AG04449 (cell line): ENCODE measurements around the gene PDGFD.

ENCODE experiments used
- CTCF ChIA-PET: fragments of 350-600 bp; formaldehyde crosslinking; extraction: SDS; loops from one replicate; lab custom pipeline; 2021; ENCODE audit warnings: antibody characterized with exemption; lab: Yijun Ruan, JAX
- POLR2A ChIA-PET: fragments of 400-600, 350-600 bp; formaldehyde crosslinking; extraction: SDS; loops from one replicate; lab custom pipeline; 2020; ENCODE audit warnings: antibody characterized with exemption, inconsistent platforms; lab: Yijun Ruan, JAX
- DNase-seq: peaks from one replicate; pipeline ENCODE4 v3.0.0-alpha.2; 2010; ENCODE audit warnings: low read depth, low spot score
- H3K4me3 ChIP-seq: 2 replicates; pipeline ENCODE4 v1.5.1; 2011; ENCODE audit warnings: low read depth, mild to moderate bottlenecking, control low read depth, low read length
- TF ChIP-seq, protein P1 (sequence below): IDR thresholded peaks from one replicate; pipeline ENCODE4 v1.5.1; 2011; ENCODE audit warnings: mild to moderate bottlenecking, moderate library complexity, low read length, control low read depth, inconsistent platforms; ENCODE audit not compliant: insufficient read depth; ENCODE audit errors: missing control alignments

Gene PDGFD

DNA sequence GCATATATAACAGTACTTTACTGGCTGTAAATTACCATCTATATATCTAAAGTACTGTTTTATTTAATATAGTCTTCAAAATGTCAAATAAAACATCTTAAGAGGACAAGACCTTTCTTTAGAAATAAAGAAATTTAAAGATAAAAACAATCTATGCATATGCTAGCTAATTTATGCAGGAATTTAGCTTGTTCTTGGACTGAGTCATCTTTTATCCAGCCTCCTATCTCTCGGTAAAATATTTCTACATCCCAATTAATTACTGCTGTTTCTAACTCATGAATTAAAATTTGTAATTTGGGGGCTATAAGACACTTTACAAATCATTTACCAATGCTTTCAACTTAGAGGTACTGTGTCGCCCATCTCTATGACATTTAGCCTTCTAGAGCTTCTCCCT is 200.3 kb downstream of the PDGFD start:
- POLR2A ChIA-PET: no interaction called here
- TF ChIP-seq, protein P1, sequence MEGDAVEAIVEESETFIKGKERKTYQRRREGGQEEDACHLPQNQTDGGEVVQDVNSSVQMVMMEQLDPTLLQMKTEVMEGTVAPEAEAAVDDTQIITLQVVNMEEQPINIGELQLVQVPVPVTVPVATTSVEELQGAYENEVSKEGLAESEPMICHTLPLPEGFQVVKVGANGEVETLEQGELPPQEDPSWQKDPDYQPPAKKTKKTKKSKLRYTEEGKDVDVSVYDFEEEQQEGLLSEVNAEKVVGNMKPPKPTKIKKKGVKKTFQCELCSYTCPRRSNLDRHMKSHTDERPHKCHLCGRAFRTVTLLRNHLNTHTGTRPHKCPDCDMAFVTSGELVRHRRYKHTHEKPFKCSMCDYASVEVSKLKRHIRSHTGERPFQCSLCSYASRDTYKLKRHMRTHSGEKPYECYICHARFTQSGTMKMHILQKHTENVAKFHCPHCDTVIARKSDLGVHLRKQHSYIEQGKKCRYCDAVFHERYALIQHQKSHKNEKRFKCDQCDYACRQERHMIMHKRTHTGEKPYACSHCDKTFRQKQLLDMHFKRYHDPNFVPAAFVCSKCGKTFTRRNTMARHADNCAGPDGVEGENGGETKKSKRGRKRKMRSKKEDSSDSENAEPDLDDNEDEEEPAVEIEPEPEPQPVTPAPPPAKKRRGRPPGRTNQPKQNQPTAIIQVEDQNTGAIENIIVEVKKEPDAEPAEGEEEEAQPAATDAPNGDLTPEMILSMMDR: no peak
- no peak for DNase-seq
- CTCF ChIA-PET: no interaction called here
- no peak overlapping the region for H3K4me3 ChIP-seq

GRCh38 chr11:103961010-103961409 is 202.9 kb downstream of the PDGFD start:
- DNase-seq: no peak
- ChIA-PET CTCF (no interaction called here), POLR2A (no interaction called here)
- TF ChIP-seq, protein P1: no peak
- no peak overlapping the region for H3K4me3 ChIP-seq

DNA sequence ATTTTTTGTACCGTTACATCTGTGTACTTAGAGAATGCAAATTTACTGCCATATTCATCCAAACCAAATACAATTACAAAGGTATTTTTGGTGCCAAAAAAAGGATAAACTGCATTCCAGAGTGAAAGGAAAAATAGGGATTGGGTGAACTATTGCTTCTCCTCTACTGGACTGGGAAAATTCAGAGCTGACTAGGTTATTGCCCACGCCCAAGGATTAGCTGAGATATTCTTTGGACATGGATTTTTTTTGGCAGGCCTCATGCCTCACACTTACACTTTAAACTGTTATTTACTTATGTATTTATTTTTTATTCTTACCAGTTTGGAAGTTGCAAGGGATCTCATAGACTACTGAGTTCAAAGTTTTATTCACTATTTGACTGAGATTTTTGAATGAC is 203.8 kb downstream of the PDGFD start:
- H3K4me3 ChIP-seq: no peak overlapping the region
- ChIA-PET POLR2A (no interaction called here), CTCF (no interaction called here)
- TF ChIP-seq, protein P1: no peak
- DNase-seq: no peak

DNA sequence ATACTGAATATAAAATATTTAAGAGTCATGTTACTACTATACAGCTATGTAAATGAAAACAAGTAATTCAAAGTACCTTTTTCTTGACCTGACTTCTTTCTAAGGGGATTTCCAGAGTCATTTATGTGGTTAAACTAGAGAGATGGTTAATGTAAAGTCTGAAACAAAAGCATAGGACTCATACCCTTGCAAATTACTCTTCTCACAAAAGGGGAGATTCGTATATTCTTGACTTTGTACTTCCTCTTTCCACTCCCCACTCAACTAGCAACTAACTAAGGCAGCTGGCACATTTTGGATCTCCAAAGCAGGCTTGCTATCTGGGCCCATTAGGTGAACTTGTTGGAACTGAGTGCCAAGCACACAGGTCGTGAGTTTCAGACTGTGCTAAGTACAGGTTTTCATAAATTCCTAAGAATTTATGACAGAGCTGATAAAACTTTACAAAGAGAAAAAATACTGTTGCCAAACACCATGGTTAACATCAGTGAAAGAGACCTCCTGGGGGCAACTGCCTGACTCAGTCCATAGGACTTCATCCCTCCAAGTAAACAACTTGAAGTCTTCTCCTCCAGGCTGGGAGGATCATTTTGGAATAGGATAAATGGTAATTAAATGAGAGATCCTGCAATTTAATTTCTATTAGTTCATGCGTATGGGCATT is 204.5 kb downstream of the PDGFD start:
- CTCF ChIA-PET: interaction anchor here (1.7 kb wide), 1 partner anchor 14 kb away, joined by 4 read pairs; no protein-coding TSS in a partner anchor
- no peak overlapping the region for H3K4me3 ChIP-seq
- TF ChIP-seq, protein P1: no peak
- POLR2A ChIA-PET: interaction anchor here (0.6 kb wide), 1 partner anchor 189 kb away, joined by 3 read pairs; no protein-coding TSS in a partner anchor
- DNase-seq: no peak

GRCh38 chr11:103958475-103959215 is 205.3 kb downstream of the PDGFD start:
- DNase-seq: no peak
- POLR2A ChIA-PET: interaction anchor here (0.6 kb wide), 1 partner anchor 188 kb away, joined by 3 read pairs; no protein-coding TSS in a partner anchor
- TF ChIP-seq, protein P1: no peak
- CTCF ChIA-PET: interaction anchor here (0.9 to 1.7 kb wide), 2 partner anchors 13 to 275 kb away, joined by 4 to 5 read pairs; no protein-coding TSS in a partner anchor
- H3K4me3 ChIP-seq: no peak overlapping the region

DNA sequence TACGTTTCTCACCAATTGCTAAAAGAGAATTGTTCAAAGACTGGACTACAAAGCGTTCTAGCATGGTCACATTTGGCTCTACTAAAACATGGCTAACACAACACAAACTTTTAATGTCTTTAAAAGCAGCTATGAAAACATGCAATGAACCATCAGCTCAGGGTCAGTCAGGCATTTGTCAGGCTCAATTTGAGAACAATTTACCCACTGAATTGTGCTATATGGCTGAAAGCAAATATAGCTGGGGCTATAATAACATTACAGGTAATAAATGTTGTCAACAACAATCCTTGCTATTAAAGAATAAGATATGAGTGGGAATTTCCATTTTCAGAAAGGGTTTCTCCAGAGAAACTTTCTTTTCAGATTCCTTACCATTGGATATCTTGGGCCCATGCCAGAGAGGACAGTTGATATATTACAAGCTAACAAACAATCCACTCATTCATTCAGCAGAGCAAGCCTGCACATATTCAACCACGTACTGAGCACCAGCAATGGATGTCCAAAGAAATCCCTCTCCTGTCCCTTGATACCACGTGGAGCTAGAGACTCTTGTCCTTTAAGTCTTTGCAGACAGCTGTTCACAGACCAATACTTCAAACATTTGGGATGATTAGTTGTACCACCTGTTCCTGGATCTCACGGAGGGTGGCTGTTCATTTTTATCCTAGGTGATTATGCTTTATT is 210.0 kb downstream of the PDGFD start:
- ChIA-PET POLR2A (no interaction called here), CTCF (no interaction called here)
- no peak for DNase-seq
- TF ChIP-seq, protein P1: no peak
- no peak overlapping the region for H3K4me3 ChIP-seq
